Neuronal stem cell (in vitro differentiated cells): Measurements from ENCODE around the gene ULK4.

Experiments used
- DNase-seq: peaks from one replicate; pipeline ENCODE4 v3.0.0-alpha.2; 2013; ENCODE audit warnings: low spot score
- H2AFZ ChIP-seq: one replicate; pipeline ENCODE4 v1.6.1; 2013; ENCODE audit warnings: mild to moderate bottlenecking, low read length, inconsistent platforms
- H2AK5ac ChIP-seq: 2 replicates; pipeline ENCODE4 v1.6.1; 2013; ENCODE audit warnings: low read depth, mild to moderate bottlenecking, inconsistent platforms, low read length, moderate library complexity, mixed read lengths
- H2BK120ac ChIP-seq: 2 replicates; pipeline ENCODE4 v1.6.1; 2013; ENCODE audit warnings: low read depth, mild to moderate bottlenecking, inconsistent platforms, low read length, moderate library complexity, mixed read lengths
- H2BK12ac ChIP-seq: one replicate; pipeline ENCODE4 v1.6.1; 2013; ENCODE audit warnings: low read length, inconsistent platforms
- H2BK15ac ChIP-seq: 2 replicates; pipeline ENCODE4 v1.6.1; 2013; ENCODE audit warnings: mild to moderate bottlenecking, low read length, inconsistent platforms, mixed read lengths
- H2BK5ac ChIP-seq: one replicate; pipeline ENCODE4 v1.6.1; 2013; ENCODE audit warnings: inconsistent platforms, mild to moderate bottlenecking, low read length, moderate library complexity
- H3K14ac ChIP-seq: one replicate; pipeline ENCODE4 v1.6.1; 2013; ENCODE audit warnings: low read length, inconsistent platforms
- H3K18ac ChIP-seq: 2 replicates; pipeline ENCODE4 v1.6.1; 2013; ENCODE audit warnings: low read length, inconsistent platforms
- H3K23ac ChIP-seq: 2 replicates; pipeline ENCODE4 v1.6.1; 2013; ENCODE audit warnings: low read depth, mild to moderate bottlenecking, mixed read lengths, low read length, inconsistent platforms; ENCODE audit not compliant: poor library complexity
- H3K27ac ChIP-seq: replicated peaks from 3 replicates; pipeline ENCODE4 v1.5.1; 2013; ENCODE audit warnings: low read length, inconsistent platforms
- H3K27me3 ChIP-seq, 3 experiments: 2 replicates each; pipeline ENCODE4 v1.6.1; 2013; ENCODE audit warnings: low read length in 3 of 3, mild to moderate bottlenecking in 2 of 3, inconsistent platforms in 1 of 3, low read depth in 1 of 3, mixed read lengths in 1 of 3, moderate library complexity in 1 of 3; ENCODE audit not compliant: control insufficient read depth in 3 of 3, insufficient read depth in 3 of 3
- H3K36me3 ChIP-seq, 2 donors: replicated peaks in 1 of 2; 2 replicates each; pipeline ENCODE4 v1.6.1; 2013; ENCODE audit warnings: low read length in 2 of 2; ENCODE audit not compliant: control insufficient read depth in 2 of 2, insufficient read depth in 2 of 2
- H3K4ac ChIP-seq: 2 replicates; pipeline ENCODE4 v1.6.1; 2013; ENCODE audit warnings: inconsistent platforms, mild to moderate bottlenecking, low read length, moderate library complexity
- H3K4me1 ChIP-seq, 2 donors: 1 replicate in 1 of 2; 2 replicates in 1 of 2; pipeline ENCODE4 v1.6.1; 2013; ENCODE audit warnings: low read length in 2 of 2, low read depth in 1 of 2; ENCODE audit not compliant: control insufficient read depth in 2 of 2, insufficient read depth in 1 of 2
- H3K4me2 ChIP-seq: one replicate; pipeline ENCODE4 v1.6.1; 2013; ENCODE audit warnings: mild to moderate bottlenecking, low read length, inconsistent platforms; ENCODE audit not compliant: insufficient read depth, poor library complexity, severe bottlenecking
- H3K4me3 ChIP-seq, 2 donors: 2 replicates each; pipeline ENCODE4 v1.5.1; 2013; ENCODE audit warnings: low read length in 2 of 2, mild to moderate bottlenecking in 2 of 2, inconsistent platforms in 1 of 2, moderate library complexity in 1 of 2
- H3K79me1 ChIP-seq: one replicate; pipeline ENCODE4 v1.6.1; 2013; ENCODE audit warnings: low read depth, mild to moderate bottlenecking, inconsistent platforms, low read length, moderate library complexity
- H3K9ac ChIP-seq: one replicate; pipeline ENCODE4 v1.6.1; 2013; ENCODE audit warnings: mild to moderate bottlenecking, low read depth, low read length, inconsistent platforms; ENCODE audit not compliant: poor library complexity
- H3K9me3 ChIP-seq, 2 donors: replicated peaks in 1 of 2; 2 replicates each; pipeline versions ENCODE3 to v1.6.1; 2013; ENCODE audit warnings: low read length in 2 of 2, mild to moderate bottlenecking in 2 of 2, inconsistent platforms in 1 of 2, low read depth in 1 of 2, mixed read lengths in 1 of 2, moderate library complexity in 1 of 2; ENCODE audit not compliant: control insufficient read depth in 2 of 2, insufficient read depth in 1 of 2
- H4K8ac ChIP-seq: one replicate; pipeline ENCODE4 v1.6.1; 2013; ENCODE audit warnings: low read depth, mild to moderate bottlenecking, inconsistent platforms, low read length, moderate library complexity
- H4K91ac ChIP-seq: one replicate; pipeline ENCODE4 v1.6.1; 2013; ENCODE audit warnings: low read length, low read depth, mild to moderate bottlenecking, inconsistent platforms; ENCODE audit not compliant: poor library complexity
- WGBS, 2 donors: extraction: QIAGEN DNeasy Blood & Tissue Kit; methylation state at CpG; one replicate each; pipeline ENCODE4 v1.1.7; 2013; ENCODE audit warnings: missing lambda C conversion rate in 2 of 2, mixed read lengths in 1 of 2; ENCODE audit not compliant: insufficient read length in 2 of 2, insufficient replicate concordance in 1 of 2; ENCODE audit errors: extremely low coverage in 2 of 2; 5-methylcytosine and 5-hydroxymethylcytosine counted together

The ULK4 gene

GRCh38 chr3:41717641-41718040 is 244.3 kb downstream of the ULK4 start:
- Histone ChIP-seq H4K8ac (no peak overlapping the region), H3K27ac (no peak overlapping the region), H2AK5ac (no peak overlapping the region), H3K18ac (no peak overlapping the region), H3K4ac (no peak overlapping the region), H3K9ac (no peak overlapping the region), H2AFZ (no peak overlapping the region), H3K9me3 (no peaks in the 10 kb centered on the region), H3K36me3 (no peaks in the 10 kb centered on the region), H4K91ac (no peak overlapping the region), H3K27me3 (no peaks in the 10 kb centered on the region), H3K23ac (no peak overlapping the region), H3K14ac (no peak overlapping the region), H3K4me3 (no peak overlapping the region), H2BK5ac (no peak overlapping the region), H2BK12ac (no peak overlapping the region), H3K4me2 (no peak overlapping the region), H3K79me1 (no peaks in the 10 kb centered on the region), H3K4me1 (no peaks in the 10 kb centered on the region), H2BK120ac (no peak overlapping the region), H2BK15ac (no peak overlapping the region)
- no peak for DNase-seq
- no CpG with 5 or more reads among the region's 6 CpGs for whole genome bisulfite sequencing, 2 donors

- Histone ChIP-seq H3K4me3 (no peak overlapping the region), H3K23ac (no peak overlapping the region), H4K8ac (no peak overlapping the region), H3K18ac (no peak overlapping the region), H3K4ac (no peak overlapping the region), H3K4me1 (peaks cover 0 to under 1% of the 10 kb centered on the region in 2 donors), H2AFZ (no peak overlapping the region), H3K27ac (no peak overlapping the region), H3K14ac (no peak overlapping the region), H3K36me3 (no peaks in the 10 kb centered on the region), H3K9me3 (no peaks in the 10 kb centered on the region), H2BK12ac (no peak overlapping the region), H3K4me2 (no peak overlapping the region), H2BK120ac (no peak overlapping the region), H4K91ac (no peak overlapping the region), H3K27me3 (no peaks in the 10 kb centered on the region), H3K9ac (no peak overlapping the region), H2BK5ac (no peak overlapping the region), H2BK15ac (no peak overlapping the region), H3K79me1 (no peaks in the 10 kb centered on the region), H2AK5ac (no peak overlapping the region)
- DNase-seq = no peak
- no CpG with 5 or more reads among the region's 1 CpG for WGBS, 2 donors
These were observed 245.4 kb downstream of the ULK4 start for GRCh38 chr3:41716471-41716870.

GRCh38 chr3:41715376-41715775 is 246.5 kb downstream of the ULK4 start:
- Histone ChIP-seq H3K4me2 (no peak overlapping the region), H4K8ac (no peak overlapping the region), H3K27me3 (no peaks in the 10 kb centered on the region), H4K91ac (no peak overlapping the region), H2BK120ac (no peak overlapping the region), H3K27ac (no peak overlapping the region), H2AK5ac (no peak overlapping the region), H3K36me3 (no peaks in the 10 kb centered on the region), H2BK15ac (no peak overlapping the region), H3K4ac (no peak overlapping the region), H3K14ac (no peak overlapping the region), H3K9ac (no peak overlapping the region), H3K4me1 (peaks cover 4 to 10% of the 10 kb centered on the region in 2 donors), H2BK12ac (no peak overlapping the region), H3K4me3 (no peak overlapping the region), H3K79me1 (no peaks in the 10 kb centered on the region), H3K18ac (no peak overlapping the region), H2BK5ac (no peak overlapping the region), H2AFZ (no peak overlapping the region), H3K23ac (no peak overlapping the region), H3K9me3 (no peaks in the 10 kb centered on the region)
- WGBS, 2 donors = no CpG with 5 or more reads among the region's 3 CpGs
- no peak for DNase-seq

GRCh38 chr3:41711651-41712050 is 250.3 kb downstream of the ULK4 start:
- no peak overlapping the region for H3K9ac ChIP-seq
- no peak overlapping the region for H2BK12ac ChIP-seq
- H2BK5ac ChIP-seq = no peak overlapping the region
- H4K8ac ChIP-seq = no peak overlapping the region
- H3K9me3 ChIP-seq = no peaks in the 10 kb centered on the region
- no peak overlapping the region for H4K91ac ChIP-seq
- H3K27me3 ChIP-seq = no peaks in the 10 kb centered on the region
- H3K4me1 ChIP-seq = peaks cover 4 to 10% of the 10 kb centered on the region in 2 donors
- no peaks in the 10 kb centered on the region for H3K36me3 ChIP-seq
- H3K14ac ChIP-seq = no peak overlapping the region
- H3K79me1 ChIP-seq = no peaks in the 10 kb centered on the region
- H2BK120ac ChIP-seq = no peak overlapping the region
- no peak overlapping the region for H3K18ac ChIP-seq
- no peak overlapping the region for H2AK5ac ChIP-seq
- no peak overlapping the region for H3K4me3 ChIP-seq
- DNase-seq = no peak
- no peak overlapping the region for H3K4ac ChIP-seq
- no peak overlapping the region for H2AFZ ChIP-seq
- H3K4me2 ChIP-seq = no peak overlapping the region
- H3K23ac ChIP-seq = no peak overlapping the region
- H2BK15ac ChIP-seq = no peak overlapping the region
- no peak overlapping the region for H3K27ac ChIP-seq
